Skeletal muscle satellite cell (primary cell): ENCODE data around the gene FILIP1.

Experiments used
- H3K27me3 ChIP-seq: 2 replicates; pipeline ENCODE4 v1.7.0; 2013; ENCODE audit warnings: low read length; ENCODE audit not compliant: control insufficient read depth, insufficient read depth
- H3K36me3 ChIP-seq: 2 replicates; pipeline ENCODE4 v1.7.0; 2013; ENCODE audit warnings: mild to moderate bottlenecking, control low read depth, low read length; ENCODE audit not compliant: insufficient read depth
- H3K4me1 ChIP-seq: 2 replicates; pipeline ENCODE4 v1.7.0; 2013; ENCODE audit warnings: low read length; ENCODE audit not compliant: control insufficient read depth, insufficient read depth
- H3K4me2 ChIP-seq: 2 replicates; pipeline ENCODE4 v1.7.0; 2013; ENCODE audit warnings: mild to moderate bottlenecking, low read length
- H3K4me3 ChIP-seq: 2 replicates; pipeline ENCODE4 v1.7.0; 2013; ENCODE audit warnings: low read length
- H3K9ac ChIP-seq: 2 replicates; pipeline ENCODE4 v1.7.0; 2013; ENCODE audit warnings: mild to moderate bottlenecking, low read depth, low read length, moderate library complexity
- H3K9me3 ChIP-seq: replicated peaks from 2 replicates; pipeline ENCODE4 v1.7.0; 2013; ENCODE audit warnings: mild to moderate bottlenecking, control low read depth, low read length

FILIP1 gene

GRCh38 chr6:75479712-75480111 is 13.9 kb downstream of the FILIP1 start:
- H3K27me3 ChIP-seq, result peaks cover 4% of the 10 kb centered on the region
- no peaks in the 10 kb centered on the region for H3K36me3 ChIP-seq
- no peaks in the 10 kb centered on the region for H3K9me3 ChIP-seq
- H3K9ac ChIP-seq, result no peak overlapping the region
- no peak overlapping the region for H3K4me2 ChIP-seq
- H3K4me1 ChIP-seq, result no peaks in the 10 kb centered on the region
- H3K4me3 ChIP-seq, result no peak overlapping the region

DNA sequence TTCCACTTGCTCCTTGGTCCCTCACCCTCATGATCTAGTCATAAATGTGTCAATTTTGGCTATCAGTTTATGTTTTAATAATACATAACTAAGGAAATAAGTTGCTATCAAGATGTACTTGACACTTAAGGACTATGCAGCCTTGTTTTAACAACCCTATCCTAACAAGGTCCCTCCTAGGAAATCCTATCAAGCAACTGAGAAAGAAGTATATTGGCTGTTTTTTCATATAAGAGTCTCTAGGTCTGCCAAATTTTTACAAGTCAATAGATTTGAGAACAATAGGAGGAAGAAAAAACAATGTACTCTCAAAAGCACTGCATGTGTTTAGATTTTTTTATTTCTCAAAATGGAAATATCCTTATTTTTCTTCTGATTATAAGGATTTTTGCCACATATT is 14.7 kb downstream of the FILIP1 start:
- Histone ChIP-seq H3K36me3 (no peaks in the 10 kb centered on the region), H3K9ac (no peak overlapping the region), H3K4me1 (no peaks in the 10 kb centered on the region), H3K27me3 (peaks cover 4% of the 10 kb centered on the region), H3K9me3 (no peaks in the 10 kb centered on the region), H3K4me3 (no peak overlapping the region), H3K4me2 (no peak overlapping the region)

GRCh38 chr6:75472885-75473284 is 20.7 kb downstream of the FILIP1 start:
- Histone ChIP-seq H3K36me3 (no peaks in the 10 kb centered on the region), H3K9me3 (no peaks in the 10 kb centered on the region), H3K9ac (no peak overlapping the region), H3K4me1 (no peaks in the 10 kb centered on the region), H3K4me3 (no peak overlapping the region), H3K4me2 (no peak overlapping the region), H3K27me3 (no peaks in the 10 kb centered on the region)

DNA sequence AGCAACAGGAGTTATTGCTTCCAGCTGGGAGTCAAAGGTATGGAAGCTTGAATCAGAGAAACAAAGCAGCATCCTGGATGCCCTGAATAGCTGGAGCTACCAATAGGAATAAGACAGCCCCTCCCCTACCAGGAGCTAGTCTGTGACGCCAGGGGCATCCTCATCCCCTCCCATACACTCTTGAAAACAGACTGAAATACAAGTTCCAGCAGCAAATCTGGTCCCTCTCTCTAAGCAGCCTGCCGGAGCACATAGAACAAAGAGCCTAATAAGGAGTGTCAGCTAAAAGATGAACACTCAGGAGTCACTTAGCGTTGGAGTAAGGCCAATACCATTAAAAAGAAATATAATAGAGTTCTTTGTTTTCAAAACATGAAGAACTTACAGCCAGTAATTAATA is 25.6 kb downstream of the FILIP1 start:
- no peak overlapping the region for H3K4me3 ChIP-seq
- no peak overlapping the region for H3K9ac ChIP-seq
- no peaks in the 10 kb centered on the region for H3K36me3 ChIP-seq
- H3K4me1 ChIP-seq, result no peaks in the 10 kb centered on the region
- no peaks in the 10 kb centered on the region for H3K27me3 ChIP-seq
- no peak overlapping the region for H3K4me2 ChIP-seq
- no peaks in the 10 kb centered on the region for H3K9me3 ChIP-seq

GRCh38 chr6:75467284-75467683 is 26.3 kb downstream of the FILIP1 start:
- Histone ChIP-seq H3K36me3 (no peaks in the 10 kb centered on the region), H3K27me3 (no peaks in the 10 kb centered on the region), H3K4me2 (no peak overlapping the region), H3K9ac (no peak overlapping the region), H3K9me3 (no peaks in the 10 kb centered on the region), H3K4me1 (no peaks in the 10 kb centered on the region), H3K4me3 (no peak overlapping the region)

DNA sequence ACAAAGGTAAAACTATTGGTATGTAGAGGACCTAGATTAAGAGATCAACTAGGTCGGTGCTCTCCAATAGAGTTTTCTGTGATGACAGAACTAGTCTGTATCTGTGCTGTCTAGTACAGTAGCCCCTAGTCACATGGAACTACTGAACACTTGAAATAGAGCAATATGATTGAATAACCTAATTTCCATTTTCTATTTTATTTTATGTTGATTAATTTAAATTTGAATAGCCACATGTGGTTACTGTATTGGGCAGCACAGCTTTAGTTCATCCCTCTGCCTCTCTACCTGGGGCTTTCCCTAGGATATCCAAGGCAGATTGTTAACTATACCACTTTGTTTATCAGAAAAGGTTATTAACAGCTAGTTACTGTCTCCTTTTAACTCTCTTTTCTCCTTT is 27.0 kb downstream of the FILIP1 start:
- Histone ChIP-seq H3K4me2 (no peak overlapping the region), H3K36me3 (no peaks in the 10 kb centered on the region), H3K4me3 (no peak overlapping the region), H3K27me3 (no peaks in the 10 kb centered on the region), H3K9ac (no peak overlapping the region), H3K4me1 (no peaks in the 10 kb centered on the region), H3K9me3 (no peaks in the 10 kb centered on the region)

DNA sequence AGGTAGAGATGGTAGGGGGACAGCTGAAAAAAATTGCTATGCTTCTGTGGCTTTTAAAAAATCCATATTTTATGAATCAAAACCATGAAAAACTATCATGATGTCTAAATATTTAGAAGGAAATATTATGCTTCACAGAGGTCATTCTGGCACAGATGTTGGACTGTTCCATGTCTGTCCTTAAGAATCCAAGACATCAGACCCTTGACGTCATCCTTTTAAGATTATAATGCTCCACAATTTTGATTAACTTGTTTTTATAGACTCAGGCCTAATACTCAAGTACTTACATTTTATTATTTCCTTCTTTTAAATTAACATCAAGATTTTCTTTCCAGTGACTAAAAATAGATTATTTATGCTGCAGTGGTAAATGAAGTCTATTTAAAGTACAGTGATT is 29.7 kb downstream of the FILIP1 start:
- H3K4me1 ChIP-seq, result no peaks in the 10 kb centered on the region
- no peaks in the 10 kb centered on the region for H3K27me3 ChIP-seq
- no peak overlapping the region for H3K4me3 ChIP-seq
- no peak overlapping the region for H3K4me2 ChIP-seq
- H3K36me3 ChIP-seq, result no peaks in the 10 kb centered on the region
- H3K9ac ChIP-seq, result no peak overlapping the region
- H3K9me3 ChIP-seq, result no peaks in the 10 kb centered on the region

GRCh38 chr6:75463061-75463460 is 30.5 kb downstream of the FILIP1 start:
- Histone ChIP-seq H3K9me3 (no peaks in the 10 kb centered on the region), H3K4me2 (no peak overlapping the region), H3K4me1 (no peaks in the 10 kb centered on the region), H3K9ac (no peak overlapping the region), H3K4me3 (no peak overlapping the region), H3K36me3 (no peaks in the 10 kb centered on the region), H3K27me3 (no peaks in the 10 kb centered on the region)

GRCh38 chr6:75460681-75461080 is 32.9 kb downstream of the FILIP1 start:
- Histone ChIP-seq H3K9me3 (no peaks in the 10 kb centered on the region), H3K4me3 (no peak overlapping the region), H3K27me3 (no peaks in the 10 kb centered on the region), H3K4me2 (no peak overlapping the region), H3K36me3 (no peaks in the 10 kb centered on the region), H3K4me1 (no peaks in the 10 kb centered on the region), H3K9ac (no peak overlapping the region)

DNA sequence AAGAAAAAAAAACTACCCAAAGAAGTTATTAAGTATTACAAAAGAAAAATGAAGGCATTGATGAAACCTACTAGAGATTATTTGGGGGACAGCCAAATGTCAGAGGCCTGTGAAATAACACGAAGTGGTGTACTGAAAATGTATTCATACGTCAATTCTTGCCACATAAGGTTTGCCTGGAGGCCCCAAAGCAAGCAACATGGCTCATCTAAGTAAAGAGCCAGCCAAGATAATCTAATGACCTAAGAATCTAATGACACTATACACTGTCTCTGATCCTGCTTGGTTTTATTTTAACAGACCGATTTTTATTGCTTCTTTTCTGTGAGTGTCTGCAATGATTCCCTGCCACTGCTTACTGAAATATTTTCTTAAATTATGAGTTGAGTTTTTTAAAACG is 34.7 kb downstream of the FILIP1 start:
- H3K4me3 ChIP-seq, result no peak overlapping the region
- no peak overlapping the region for H3K4me2 ChIP-seq
- H3K27me3 ChIP-seq, result no peaks in the 10 kb centered on the region
- no peaks in the 10 kb centered on the region for H3K36me3 ChIP-seq
- H3K4me1 ChIP-seq, result no peaks in the 10 kb centered on the region
- H3K9ac ChIP-seq, result no peak overlapping the region
- no peaks in the 10 kb centered on the region for H3K9me3 ChIP-seq

DNA sequence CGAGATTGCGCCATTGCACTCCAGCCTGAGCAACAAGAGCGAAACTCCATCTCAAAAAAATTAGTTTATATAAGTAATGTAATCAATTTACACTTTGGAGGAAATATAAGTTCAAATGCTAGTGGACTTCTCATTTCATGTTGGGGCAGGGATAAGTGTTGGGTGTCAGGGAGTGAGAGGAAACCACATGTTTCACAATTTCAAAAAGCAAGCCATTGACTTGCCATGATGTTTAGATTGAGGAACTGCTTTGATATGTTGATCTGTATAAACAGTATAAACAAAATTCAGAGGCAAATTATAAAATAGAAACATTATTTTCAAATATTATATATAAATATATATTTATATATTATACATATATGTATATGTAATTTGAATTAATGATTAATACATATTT is 42.7 kb downstream of the FILIP1 start:
- peaks cover 12% of the 10 kb centered on the region for H3K4me1 ChIP-seq
- H3K36me3 ChIP-seq, result no peaks in the 10 kb centered on the region
- no peaks in the 10 kb centered on the region for H3K9me3 ChIP-seq
- H3K27me3 ChIP-seq, result peaks cover 6% of the 10 kb centered on the region
- H3K4me3 ChIP-seq, result no peak overlapping the region
- H3K4me2 ChIP-seq, result no peak overlapping the region
- H3K9ac ChIP-seq, result no peak overlapping the region

DNA sequence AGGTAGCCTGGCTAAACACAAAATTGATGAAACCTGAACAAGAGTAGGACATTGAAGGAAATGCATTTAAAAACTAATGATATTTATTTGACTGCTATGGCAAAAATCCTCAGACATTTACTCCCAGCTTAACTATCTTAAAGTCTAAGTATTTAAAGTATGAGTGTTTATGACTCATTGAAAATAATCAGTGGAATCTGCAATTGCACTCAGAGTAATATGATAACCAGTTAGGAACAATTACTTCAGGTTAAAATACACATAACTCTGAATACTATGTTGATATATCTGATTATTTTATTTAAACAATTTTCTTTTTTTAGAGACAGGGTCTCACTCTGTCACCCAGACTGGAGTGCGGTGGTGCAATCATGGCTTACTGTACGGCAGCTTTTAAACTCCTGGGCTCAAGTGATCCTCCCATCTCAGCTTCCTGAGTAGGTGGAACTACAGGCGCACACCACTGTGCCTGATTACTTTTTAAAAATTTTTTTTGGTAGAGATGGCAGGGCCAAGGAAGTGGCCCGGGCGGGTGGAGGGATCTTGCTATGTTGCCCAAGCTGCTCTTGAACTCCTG is 43.9 kb downstream of the FILIP1 start:
- H3K36me3 ChIP-seq, result no peaks in the 10 kb centered on the region
- H3K4me1 ChIP-seq, result peaks cover 12% of the 10 kb centered on the region
- H3K4me3 ChIP-seq, result no peak overlapping the region
- H3K9me3 ChIP-seq, result no peaks in the 10 kb centered on the region
- H3K9ac ChIP-seq, result no peak overlapping the region
- H3K4me2 ChIP-seq, result no peak overlapping the region
- peaks cover 6% of the 10 kb centered on the region for H3K27me3 ChIP-seq
